HG03097 (cell line): ENCODE measurements around the gene RUNX3.

Experiments used
- ATAC-seq: cut with Tn5 transposase; IDR thresholded peaks from one replicate; pipeline ENCODE4 v1.9.1; 2021; ENCODE audit not compliant: unreplicated experiment, low FRiP score

Gene RUNX3

GRCh38 chr1:24963943-24964693 is 34.0 kb upstream of the RUNX3 start:
- no peak for ATAC-seq

GRCh38 chr1:24963099-24963872 is 33.2 kb upstream of the RUNX3 start:
- no peak for ATAC-seq

GRCh38 chr1:24961961-24962861 is 32.1 kb upstream of the RUNX3 start:
- ATAC-seq = no peak

GRCh38 chr1:24961334-24961733 is 31.3 kb upstream of the RUNX3 start:
- ATAC-seq = no peak

GRCh38 chr1:24960071-24960801 is 30.2 kb upstream of the RUNX3 start:
- ATAC-seq = no peak

DNA sequence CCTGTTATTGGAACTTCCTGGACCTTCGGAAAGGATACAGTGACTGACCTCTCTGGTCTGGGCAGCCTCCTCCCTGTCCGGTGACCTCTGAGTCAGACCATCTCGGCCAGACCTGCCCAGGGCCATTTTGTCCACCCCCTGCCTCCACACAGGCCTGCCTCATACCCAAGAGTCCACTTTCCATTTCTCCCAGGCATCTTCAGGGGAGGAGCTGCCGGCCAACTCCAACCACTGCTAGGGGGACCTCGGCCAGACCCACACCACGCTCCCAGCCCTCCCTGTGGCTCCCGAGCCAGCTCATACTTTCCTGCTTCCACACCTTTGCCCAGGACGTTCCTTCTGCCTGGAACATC is 29.5 kb upstream of the RUNX3 start:
- ATAC-seq = no peak

- ATAC-seq = no peak
Observed at GRCh38 chr1:24958766-24959622, 28.9 kb upstream of the RUNX3 start.

- ATAC-seq = no peak
Observed at GRCh38 chr1:24957808-24958752, 28.0 kb upstream of the RUNX3 start.

GRCh38 chr1:24957016-24957807 is 27.1 kb upstream of the RUNX3 start:
- ATAC-seq = no peak

- no peak for ATAC-seq
Observed at GRCh38 chr1:24955779-24956365, 25.8 kb upstream of the RUNX3 start.

DNA sequence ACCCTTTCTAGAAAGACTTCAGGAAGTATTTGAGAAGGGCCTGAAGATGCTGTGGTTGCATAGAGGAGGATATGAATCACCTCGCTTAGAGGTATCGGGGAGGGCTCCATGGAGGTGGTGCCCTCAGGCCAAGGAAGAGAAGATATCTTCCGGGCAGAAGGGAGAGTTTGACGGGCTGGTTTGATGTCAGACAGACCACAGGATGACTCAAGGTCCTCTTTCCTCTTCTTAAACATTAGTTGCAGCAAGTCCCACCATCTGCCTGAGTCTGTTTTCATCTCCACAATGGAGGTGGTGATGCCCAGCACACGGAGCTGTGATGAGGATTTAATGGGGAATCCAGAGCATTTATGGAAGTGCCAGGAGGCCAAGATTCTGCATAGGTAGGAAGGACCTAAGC is 25.1 kb upstream of the RUNX3 start:
- peak; percentile 34 for ATAC-seq

GRCh38 chr1:24954631-24955030 is 24.6 kb upstream of the RUNX3 start:
- no peak for ATAC-seq

DNA sequence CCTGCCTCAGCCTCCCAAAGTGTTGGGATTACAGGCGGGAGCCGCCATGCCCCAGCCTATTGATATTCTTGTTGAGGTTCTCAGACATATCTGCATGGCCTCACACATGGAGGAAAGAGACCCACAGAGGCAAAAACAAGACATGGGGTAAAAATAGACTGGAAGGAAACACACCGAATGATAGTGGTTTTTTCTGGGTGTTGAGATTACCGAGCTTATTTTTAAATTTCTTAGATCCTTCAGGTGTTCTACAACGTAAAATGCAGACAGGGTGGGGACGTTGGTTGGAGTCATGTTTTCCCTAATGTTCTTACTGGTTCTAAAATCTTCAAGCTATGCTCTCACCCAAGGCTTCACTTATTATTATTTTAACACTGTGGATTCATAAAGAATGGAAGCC is 23.9 kb upstream of the RUNX3 start:
- no peak for ATAC-seq

GRCh38 chr1:24952413-24952841 is 22.4 kb upstream of the RUNX3 start:
- no peak for ATAC-seq

DNA sequence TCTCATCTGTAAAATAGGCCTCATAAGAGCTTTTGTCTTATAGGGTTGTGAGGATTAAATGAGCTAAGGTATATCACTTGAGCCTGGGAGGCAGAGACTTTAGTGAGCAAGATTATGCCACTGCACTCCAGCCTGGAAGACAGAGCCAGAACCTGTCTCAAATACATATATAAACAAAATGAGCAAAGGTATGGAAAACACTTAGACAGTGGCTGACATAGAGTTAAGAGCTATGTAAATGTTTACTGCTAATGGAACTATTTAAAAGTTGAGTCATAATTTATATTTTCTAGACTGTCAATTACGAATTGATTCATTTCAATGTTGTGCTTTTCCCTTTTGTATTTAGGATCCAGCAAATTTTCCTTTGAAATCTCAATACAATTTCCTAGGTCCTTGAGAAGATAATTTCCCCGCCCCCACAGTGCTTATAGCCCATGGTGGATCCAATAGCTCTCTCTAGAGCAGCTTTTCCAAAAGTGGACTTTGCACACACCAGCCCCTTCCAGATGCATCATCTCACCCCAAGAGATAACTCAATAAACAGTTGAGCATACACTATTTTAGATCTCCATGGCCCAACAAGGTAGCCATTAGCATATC is 21.8 kb upstream of the RUNX3 start:
- ATAC-seq = no peak

DNA sequence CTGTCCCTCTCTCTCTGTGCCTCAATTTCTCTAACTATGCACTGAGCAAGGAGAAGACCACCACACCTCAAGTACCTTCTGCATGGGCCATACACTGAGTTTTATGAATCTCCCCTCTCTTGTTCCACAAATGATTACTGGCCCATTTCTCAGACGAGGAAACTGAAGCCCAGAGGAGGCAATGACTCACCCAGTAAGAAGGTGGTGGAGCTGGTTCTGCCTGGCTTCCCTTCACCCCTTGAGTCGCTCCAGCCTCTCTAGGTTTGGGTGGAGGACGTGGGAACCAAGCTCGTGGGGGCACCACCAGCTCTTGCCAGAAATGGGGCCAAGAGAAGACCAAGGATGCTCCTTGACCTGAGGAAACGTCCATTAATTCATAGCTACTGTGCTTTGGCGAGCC is 21.3 kb upstream of the RUNX3 start:
- ATAC-seq = no peak

GRCh38 chr1:24949331-24949881 is 19.3 kb upstream of the RUNX3 start:
- no peak for ATAC-seq
